ENCODE measurements around the gene NADK. TPM values are rescaled to one million over a fixed set of nuclear protein-coding genes. Genes with fewer than 3 reads are reported as not detected.
A peak's percentile ranks its signal among the peaks of the same experiment; 100 is the strongest.

The NADK gene
- total RNA-seq, 1 donor from 2014 or later = 11.5 TPM

GRCh38 chr1:1779691-1780597 is 1.7 kb upstream of the NADK start:
- Histone ChIP-seq H3K27ac (ENCODE audit: low read depth, low read length) (peak overlapping the region; percentile 56), H3K36me3 (ENCODE audit: control insufficient read depth in 3 of 3, insufficient read depth in 3 of 3, low read length in 3 of 3) (peaks cover 0 to 3% (median 3%) of the 10 kb centered on the region in 3 donors), H3K4me1 (ENCODE audit: control insufficient read depth in 3 of 3, insufficient read depth in 3 of 3, low read length in 3 of 3) (peaks cover 45 to 66% (median 47%) of the 10 kb centered on the region in 3 donors), H3K4me3 (ENCODE audit: low read length in 3 of 3) (no peak overlapping the region), H3K9me3 (ENCODE audit: control insufficient read depth in 3 of 3, low read length in 3 of 3) (no peaks in the 10 kb centered on the region), H3K27me3 (ENCODE audit: control insufficient read depth in 3 of 3, insufficient read depth in 3 of 3, low read length in 3 of 3) (peaks cover 0 to 4% (median 3%) of the 10 kb centered on the region in 3 donors), H3K9ac (ENCODE audit: low read depth in 1 of 3, low read length in 3 of 3) (peak overlapping the region in 1 of 3 donors; percentile 33)

- Histone ChIP-seq H3K27ac (ENCODE audit: low read depth, low read length) (peak overlapping the region; percentile 56), H3K9me3 (ENCODE audit: control insufficient read depth in 3 of 3, low read length in 3 of 3) (no peaks in the 10 kb centered on the region), H3K4me1 (ENCODE audit: control insufficient read depth in 3 of 3, insufficient read depth in 3 of 3, low read length in 3 of 3) (peaks cover 46 to 68% (median 47%) of the 10 kb centered on the region in 3 donors), H3K9ac (ENCODE audit: low read depth in 1 of 3, low read length in 3 of 3) (peak overlapping the region in 1 of 3 donors; percentile 23), H3K27me3 (ENCODE audit: control insufficient read depth in 3 of 3, insufficient read depth in 3 of 3, low read length in 3 of 3) (peaks cover 0 to 4% (median 3%) of the 10 kb centered on the region in 3 donors), H3K4me3 (ENCODE audit: low read length in 3 of 3) (peak overlapping the region; percentile 23 to 91 (median 61)), H3K36me3 (ENCODE audit: control insufficient read depth in 3 of 3, insufficient read depth in 3 of 3, low read length in 3 of 3) (no peaks in the 10 kb centered on the region)
Observed at GRCh38 chr1:1779320-1779675, 1.0 kb upstream of the NADK start.

DNA sequence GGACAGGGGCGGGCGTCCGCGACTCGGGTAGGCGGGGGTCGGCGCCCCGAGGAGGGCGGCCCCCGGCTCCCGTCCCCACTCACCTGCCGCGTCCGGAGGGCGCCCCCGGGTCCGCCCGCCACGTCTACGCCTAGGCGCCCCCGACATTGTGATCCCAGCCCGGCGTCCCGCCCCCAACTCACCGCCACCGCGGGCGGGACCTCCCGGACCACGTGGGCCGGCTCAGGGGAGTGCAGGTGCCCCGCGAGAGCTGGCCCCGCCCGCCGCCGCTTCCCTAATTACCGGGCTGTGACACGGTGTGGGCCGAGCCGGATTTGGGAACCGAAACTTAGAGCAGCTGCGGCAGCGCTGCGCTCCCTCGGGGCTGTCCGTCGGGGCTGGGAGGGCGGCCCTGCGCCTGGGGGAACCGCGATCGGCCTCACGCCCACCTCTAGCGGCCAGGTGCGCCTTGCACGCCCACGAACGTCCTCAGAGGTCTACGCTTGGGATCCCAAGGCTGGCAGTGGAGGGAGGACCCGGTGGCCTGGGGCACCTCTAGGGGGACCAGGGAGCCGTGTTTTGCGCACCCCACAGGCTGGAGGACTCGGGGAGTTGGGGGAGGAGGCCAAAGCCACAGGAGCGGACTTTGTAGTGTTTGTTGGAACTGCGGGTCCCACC is 521 bp upstream of the NADK start:
- peaks cover 46 to 68% (median 47%) of the 10 kb centered on the region in 3 donors for H3K4me1 ChIP-seq (ENCODE audit: control insufficient read depth in 3 of 3, insufficient read depth in 3 of 3, low read length in 3 of 3)
- peak overlapping the region; percentile 23 to 91 (median 61) for H3K4me3 ChIP-seq (ENCODE audit: low read length in 3 of 3)
- peak overlapping the region in 2 of 3 donors; percentile 23 to 91 for H3K9ac ChIP-seq (ENCODE audit: low read depth in 1 of 3, low read length in 3 of 3)
- peak overlapping the region; percentile 56 for H3K27ac ChIP-seq (ENCODE audit: low read depth, low read length)
- H3K27me3 ChIP-seq (ENCODE audit: control insufficient read depth in 3 of 3, insufficient read depth in 3 of 3, low read length in 3 of 3) = peaks cover 0 to 4% (median 3%) of the 10 kb centered on the region in 3 donors
- H3K9me3 ChIP-seq (ENCODE audit: control insufficient read depth in 3 of 3, low read length in 3 of 3) = no peaks in the 10 kb centered on the region
- H3K36me3 ChIP-seq (ENCODE audit: control insufficient read depth in 3 of 3, insufficient read depth in 3 of 3, low read length in 3 of 3) = no peaks in the 10 kb centered on the region

GRCh38 chr1:1777583-1777899 is 729 bp downstream of the NADK start:
- Histone ChIP-seq H3K9me3 (ENCODE audit: control insufficient read depth in 3 of 3, low read length in 3 of 3) (no peaks in the 10 kb centered on the region), H3K4me3 (ENCODE audit: low read length in 3 of 3) (peak overlapping the region; percentile 83 to 91 (median 89)), H3K4me1 (ENCODE audit: control insufficient read depth in 3 of 3, insufficient read depth in 3 of 3, low read length in 3 of 3) (peaks cover 36 to 57% (median 39%) of the 10 kb centered on the region in 3 donors), H3K27me3 (ENCODE audit: control insufficient read depth in 3 of 3, insufficient read depth in 3 of 3, low read length in 3 of 3) (peaks cover 0 to 4% (median 3%) of the 10 kb centered on the region in 3 donors), H3K36me3 (ENCODE audit: control insufficient read depth in 3 of 3, insufficient read depth in 3 of 3, low read length in 3 of 3) (no peaks in the 10 kb centered on the region), H3K9ac (ENCODE audit: low read depth in 1 of 3, low read length in 3 of 3) (peak overlapping the region; percentile 76 to 91 (median 77)), H3K27ac (ENCODE audit: low read depth, low read length) (peak overlapping the region; percentile 77)

GRCh38 chr1:1776672-1777582 is 1.3 kb downstream of the NADK start:
- H3K9me3 ChIP-seq (ENCODE audit: control insufficient read depth in 3 of 3, low read length in 3 of 3) = no peaks in the 10 kb centered on the region
- H3K4me1 ChIP-seq (ENCODE audit: control insufficient read depth in 3 of 3, insufficient read depth in 3 of 3, low read length in 3 of 3) = peaks cover 31 to 51% (median 32%) of the 10 kb centered on the region in 3 donors
- H3K4me3 ChIP-seq (ENCODE audit: low read length in 3 of 3) = peak overlapping the region; percentile 83 to 91 (median 89)
- peak overlapping the region; percentile 77 for H3K27ac ChIP-seq (ENCODE audit: low read depth, low read length)
- peaks cover 0 to 6% (median 4%) of the 10 kb centered on the region in 3 donors for H3K36me3 ChIP-seq (ENCODE audit: control insufficient read depth in 3 of 3, insufficient read depth in 3 of 3, low read length in 3 of 3)
- peaks cover 0 to 4% (median 3%) of the 10 kb centered on the region in 3 donors for H3K27me3 ChIP-seq (ENCODE audit: control insufficient read depth in 3 of 3, insufficient read depth in 3 of 3, low read length in 3 of 3)
- peak overlapping the region; percentile 76 to 91 (median 77) for H3K9ac ChIP-seq (ENCODE audit: low read depth in 1 of 3, low read length in 3 of 3)

DNA sequence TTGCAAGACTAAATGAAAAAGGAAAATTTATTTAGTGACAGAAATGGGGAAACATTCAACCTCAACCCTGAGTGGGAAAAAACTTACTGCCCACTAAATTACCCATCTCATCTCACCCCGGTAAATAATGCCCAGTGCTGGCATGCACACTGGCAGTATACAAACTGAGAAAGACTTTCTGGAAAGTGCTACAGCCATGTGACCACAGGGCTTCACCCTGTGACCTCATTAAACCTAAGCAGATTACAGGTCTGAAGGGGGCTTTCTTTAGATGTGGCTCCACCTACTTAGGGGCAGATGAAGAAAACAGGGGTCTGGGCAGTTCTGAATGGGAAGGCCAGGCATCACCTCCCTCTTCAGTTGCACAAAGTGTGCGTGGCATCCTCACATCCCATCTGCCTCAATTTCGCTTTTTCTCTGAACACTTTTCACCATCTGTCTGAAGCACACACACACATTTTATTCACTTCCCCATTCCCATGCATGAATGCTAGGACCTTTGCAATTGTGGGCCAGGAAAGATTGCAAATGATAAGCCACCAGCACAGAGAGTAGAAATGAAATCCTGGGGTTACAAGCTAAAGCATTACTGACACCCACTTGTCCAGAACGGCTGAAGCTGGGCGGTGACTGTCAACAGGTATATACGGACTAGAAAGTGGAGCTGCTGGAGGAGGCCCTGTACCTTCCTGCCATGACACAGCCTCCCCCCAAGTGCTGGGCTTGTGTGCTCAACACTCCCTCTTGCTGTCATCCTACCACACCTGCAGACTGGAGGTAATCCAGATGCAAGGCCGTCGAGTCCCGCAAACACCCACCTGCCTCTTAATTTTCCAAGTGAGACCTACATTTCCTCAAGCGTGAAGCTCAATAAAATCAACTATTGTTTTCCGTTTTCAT is 2.7 kb downstream of the NADK start:
- peak overlapping the region in 2 of 3 donors; percentile 34 to 65 for H3K9ac ChIP-seq (ENCODE audit: low read depth in 1 of 3, low read length in 3 of 3)
- no peaks in the 10 kb centered on the region for H3K27me3 ChIP-seq (ENCODE audit: control insufficient read depth in 3 of 3, insufficient read depth in 3 of 3, low read length in 3 of 3)
- peaks cover 0 to 3% (median 0%) of the 10 kb centered on the region in 3 donors for H3K9me3 ChIP-seq (ENCODE audit: control insufficient read depth in 3 of 3, low read length in 3 of 3)
- peaks cover 22 to 38% (median 23%) of the 10 kb centered on the region in 3 donors for H3K4me1 ChIP-seq (ENCODE audit: control insufficient read depth in 3 of 3, insufficient read depth in 3 of 3, low read length in 3 of 3)
- peaks cover 3 to 9% (median 6%) of the 10 kb centered on the region in 3 donors for H3K36me3 ChIP-seq (ENCODE audit: control insufficient read depth in 3 of 3, insufficient read depth in 3 of 3, low read length in 3 of 3)
- no peak overlapping the region for H3K4me3 ChIP-seq (ENCODE audit: low read length in 3 of 3)
- H3K27ac ChIP-seq (ENCODE audit: low read depth, low read length) = no peak overlapping the region

GRCh38 chr1:1773874-1774273 is 4.4 kb downstream of the NADK start:
- peaks cover 0 to 3% (median 0%) of the 10 kb centered on the region in 3 donors for H3K9me3 ChIP-seq (ENCODE audit: control insufficient read depth in 3 of 3, low read length in 3 of 3)
- H3K27me3 ChIP-seq (ENCODE audit: control insufficient read depth in 3 of 3, insufficient read depth in 3 of 3, low read length in 3 of 3) = no peaks in the 10 kb centered on the region
- peaks cover 20 to 28% (median 22%) of the 10 kb centered on the region in 3 donors for H3K4me1 ChIP-seq (ENCODE audit: control insufficient read depth in 3 of 3, insufficient read depth in 3 of 3, low read length in 3 of 3)
- no peak overlapping the region for H3K4me3 ChIP-seq (ENCODE audit: low read length in 3 of 3)
- no peak overlapping the region for H3K9ac ChIP-seq (ENCODE audit: low read depth in 1 of 3, low read length in 3 of 3)
- H3K27ac ChIP-seq (ENCODE audit: low read depth, low read length) = no peak overlapping the region
- peaks cover 3 to 9% (median 6%) of the 10 kb centered on the region in 3 donors for H3K36me3 ChIP-seq (ENCODE audit: control insufficient read depth in 3 of 3, insufficient read depth in 3 of 3, low read length in 3 of 3)

GRCh38 chr1:1771096-1771495 is 7.2 kb downstream of the NADK start:
- H3K4me1 ChIP-seq (ENCODE audit: control insufficient read depth in 3 of 3, insufficient read depth in 3 of 3, low read length in 3 of 3) = peaks cover 9 to 12% (median 11%) of the 10 kb centered on the region in 3 donors
- no peak overlapping the region for H3K9ac ChIP-seq (ENCODE audit: low read depth in 1 of 3, low read length in 3 of 3)
- H3K9me3 ChIP-seq (ENCODE audit: control insufficient read depth in 3 of 3, low read length in 3 of 3) = peaks cover 0 to 3% (median 0%) of the 10 kb centered on the region in 3 donors
- no peak overlapping the region for H3K27ac ChIP-seq (ENCODE audit: low read depth, low read length)
- peaks cover 6 to 13% (median 6%) of the 10 kb centered on the region in 3 donors for H3K36me3 ChIP-seq (ENCODE audit: control insufficient read depth in 3 of 3, insufficient read depth in 3 of 3, low read length in 3 of 3)
- H3K27me3 ChIP-seq (ENCODE audit: control insufficient read depth in 3 of 3, insufficient read depth in 3 of 3, low read length in 3 of 3) = no peaks in the 10 kb centered on the region
- H3K4me3 ChIP-seq (ENCODE audit: low read length in 3 of 3) = no peak overlapping the region
